NCI-H1417 treated with DMSO at 0.1 percent for 48 hours (cell line): Measurements from ENCODE around the gene GAS7.

ENCODE experiments used
- DNase-seq: peaks from one replicate; lab custom pipeline; 2025; lab: John Stamatoyannopoulos, UW

Gene GAS7

DNA sequence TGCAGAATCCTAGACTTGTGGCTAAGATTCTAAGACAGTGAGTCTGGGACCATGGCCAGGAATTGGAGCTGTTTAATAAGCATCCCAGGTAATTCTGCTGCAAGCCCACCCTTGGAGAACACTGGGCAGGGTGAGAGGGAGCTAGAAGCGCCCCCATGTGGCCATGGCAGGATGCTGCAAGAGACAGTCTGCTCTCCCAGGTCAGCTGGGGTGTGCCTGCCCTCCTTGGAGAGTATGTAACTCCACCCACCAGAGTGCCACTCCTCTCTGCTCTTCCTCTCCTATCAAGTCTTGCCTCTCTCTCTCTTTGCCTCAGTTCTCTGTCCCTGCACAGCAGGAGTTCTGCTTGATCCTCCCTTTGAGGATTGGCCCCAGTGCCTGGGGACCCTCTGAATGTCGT, 308.3 kb downstream of the GAS7 start:
- no peak for DNase-seq

DNA sequence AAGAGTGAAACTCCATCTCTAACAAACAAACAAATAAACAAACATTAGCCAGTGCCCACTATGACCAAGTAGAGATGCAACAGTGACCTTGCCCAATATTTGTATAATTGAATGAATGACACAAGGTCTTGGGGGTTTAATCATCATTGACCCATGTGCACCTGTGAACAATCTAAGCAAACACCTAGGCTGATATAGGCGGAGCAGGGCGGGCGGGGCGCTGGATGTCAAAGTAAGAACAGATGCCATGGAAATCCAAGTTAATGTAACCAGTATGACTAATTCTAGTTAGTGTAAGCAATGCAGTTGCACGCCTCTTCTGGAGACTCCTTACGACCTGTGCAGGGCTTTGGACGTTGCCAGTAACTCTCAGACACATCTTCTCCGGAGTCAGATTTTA, 310.9 kb downstream of the GAS7 start:
- DNase-seq = no peak

DNA sequence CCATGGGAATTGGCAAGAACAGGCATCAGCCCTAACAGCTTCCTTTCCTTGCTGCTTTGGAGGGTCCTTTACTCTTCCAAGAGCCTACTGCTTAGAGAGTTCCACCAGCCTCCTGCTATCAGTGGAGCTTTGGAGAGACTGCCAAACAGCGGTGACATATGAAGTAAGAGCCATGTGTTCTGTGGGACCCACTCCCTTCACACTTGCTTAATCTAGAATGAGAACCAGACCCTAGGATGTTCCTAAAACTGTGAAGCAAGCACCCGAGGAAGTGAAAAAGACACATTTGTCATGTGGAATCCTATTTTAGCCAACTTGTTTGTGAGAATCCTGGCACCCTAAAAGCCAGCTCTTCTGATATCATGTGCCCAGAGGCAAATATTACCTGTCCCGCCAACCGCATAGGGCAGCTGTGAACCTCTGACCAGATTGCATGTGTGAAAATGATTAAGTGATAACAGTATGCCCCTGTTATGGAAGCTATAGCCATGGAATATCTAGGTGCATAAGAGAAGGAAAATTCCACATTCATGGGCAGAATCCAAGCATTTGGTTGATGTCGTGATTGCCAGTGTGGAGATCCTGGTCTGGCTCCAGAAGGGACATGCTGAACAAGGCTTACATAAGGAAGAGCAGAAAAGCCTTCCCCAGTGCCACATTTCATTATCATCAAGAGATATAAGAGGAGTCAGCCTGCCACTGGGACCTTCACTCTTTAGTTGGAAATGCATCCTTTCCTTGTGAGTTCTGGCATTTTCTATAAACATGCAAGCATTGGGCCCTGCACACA, 312.1 kb downstream of the GAS7 start:
- no peak for DNase-seq

DNA sequence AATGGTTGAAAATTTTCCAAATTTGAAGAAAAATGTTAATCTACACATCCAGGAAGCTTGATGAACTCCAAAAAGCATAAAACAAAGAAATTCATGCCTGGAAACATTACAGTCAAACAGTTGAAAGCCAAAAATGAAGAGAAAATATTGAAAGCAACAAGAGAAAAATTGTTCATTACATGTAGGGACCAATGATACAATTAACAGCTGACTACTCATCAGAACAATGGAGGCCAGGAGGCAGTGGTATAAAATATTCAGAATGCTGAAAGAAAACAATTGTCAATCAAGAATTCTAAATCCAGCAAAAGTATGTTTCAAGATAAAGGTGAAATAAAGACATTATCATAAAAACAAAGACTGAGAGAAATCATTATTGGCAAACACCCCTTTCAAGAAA, 315.0 kb downstream of the GAS7 start:
- no peak for DNase-seq

DNA sequence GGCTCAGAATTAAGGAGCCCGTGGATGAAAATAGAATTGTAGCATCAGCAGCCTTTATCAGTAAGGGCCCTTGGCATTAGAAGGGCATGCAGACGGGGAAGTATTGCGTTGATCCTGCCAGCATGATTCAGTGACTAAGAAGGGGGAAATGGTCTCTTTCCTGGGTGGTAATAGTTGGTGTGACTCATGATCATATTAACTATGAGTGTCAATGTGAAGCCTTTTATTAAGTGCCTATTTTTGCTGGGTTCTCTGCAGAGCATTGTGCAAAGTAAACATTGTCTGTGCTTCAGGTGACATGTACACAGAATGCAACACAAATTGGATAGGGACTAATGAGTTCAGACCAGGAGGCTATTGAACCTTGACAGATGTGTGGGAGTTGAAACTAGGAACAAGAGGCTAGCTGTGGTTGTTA, 317.8 kb downstream of the GAS7 start:
- no peak for DNase-seq

DNA sequence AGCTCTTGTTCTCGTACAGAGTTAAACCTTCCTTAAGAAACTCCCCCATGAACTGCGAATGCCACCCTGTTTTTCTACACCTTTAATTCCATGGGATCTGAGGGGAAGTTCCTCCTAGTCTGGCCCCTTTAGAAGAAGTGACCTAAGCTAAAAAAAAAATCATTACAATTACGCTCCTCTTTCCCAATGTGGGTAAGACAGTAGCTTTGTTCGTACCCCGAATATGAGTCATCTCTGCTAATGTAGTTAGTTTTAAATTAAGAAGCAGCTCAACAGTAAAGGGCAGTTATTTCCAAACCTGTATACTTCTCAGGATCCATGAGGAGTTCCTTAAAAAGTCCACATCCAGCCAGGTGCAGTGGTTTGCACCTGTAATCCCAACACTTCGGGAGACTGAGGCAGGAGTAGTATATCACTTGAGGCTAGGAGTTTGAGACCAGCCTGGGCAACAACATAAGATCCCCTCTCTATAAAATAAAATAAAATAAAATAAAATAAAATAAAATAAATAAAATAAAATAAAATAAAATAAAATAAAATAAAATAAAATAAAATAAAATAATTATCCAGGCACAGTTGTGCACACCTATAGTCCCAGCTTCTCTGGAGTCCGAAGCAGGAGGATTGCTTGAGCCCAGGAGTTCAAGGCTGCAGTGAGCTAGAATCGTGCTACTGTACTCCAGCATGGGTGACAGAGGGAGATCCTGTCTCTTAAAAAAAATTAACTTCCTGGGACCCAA, 319.4 kb downstream of the GAS7 start:
- no peak for DNase-seq

DNA sequence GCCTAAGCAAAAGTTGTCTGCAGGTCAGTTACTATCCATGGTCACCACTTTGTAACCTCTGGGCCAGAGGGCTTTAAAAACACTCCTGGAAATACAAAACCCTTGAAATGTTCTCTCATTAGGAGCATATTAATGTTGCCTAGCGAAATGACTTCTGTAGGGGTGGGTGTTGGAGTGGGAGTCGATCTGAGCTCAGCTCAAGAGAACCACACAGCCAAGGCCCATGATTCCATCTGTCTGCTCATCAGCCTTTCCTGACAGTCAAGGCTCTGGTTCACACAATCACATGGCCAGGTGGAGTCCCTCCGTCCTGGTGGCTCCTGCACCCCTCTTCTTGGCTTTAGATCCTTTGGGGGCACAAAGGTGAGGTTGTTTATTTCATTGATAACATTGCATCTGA, 320.1 kb downstream of the GAS7 start:
- no peak for DNase-seq

DNA sequence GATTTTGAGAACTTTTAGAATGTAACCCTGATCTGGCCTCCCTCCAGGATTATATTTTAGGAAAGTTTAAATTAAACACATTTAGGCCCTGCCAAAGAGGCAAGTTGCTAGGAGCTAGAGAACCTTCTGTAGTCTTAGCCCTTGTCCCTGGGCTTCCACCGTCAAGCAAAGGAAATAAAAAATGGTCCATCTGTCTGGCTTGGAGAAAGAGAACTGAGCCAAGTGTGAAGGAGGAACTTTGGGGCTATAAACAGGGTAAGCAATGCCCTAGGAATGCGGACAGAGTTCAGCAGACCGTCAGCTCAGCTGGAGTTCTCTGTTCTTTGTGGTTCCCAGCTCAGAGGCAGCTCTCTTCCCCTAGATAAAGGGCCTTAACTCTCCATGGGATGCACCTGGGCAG, 323.0 kb downstream of the GAS7 start:
- DNase-seq = no peak

DNA sequence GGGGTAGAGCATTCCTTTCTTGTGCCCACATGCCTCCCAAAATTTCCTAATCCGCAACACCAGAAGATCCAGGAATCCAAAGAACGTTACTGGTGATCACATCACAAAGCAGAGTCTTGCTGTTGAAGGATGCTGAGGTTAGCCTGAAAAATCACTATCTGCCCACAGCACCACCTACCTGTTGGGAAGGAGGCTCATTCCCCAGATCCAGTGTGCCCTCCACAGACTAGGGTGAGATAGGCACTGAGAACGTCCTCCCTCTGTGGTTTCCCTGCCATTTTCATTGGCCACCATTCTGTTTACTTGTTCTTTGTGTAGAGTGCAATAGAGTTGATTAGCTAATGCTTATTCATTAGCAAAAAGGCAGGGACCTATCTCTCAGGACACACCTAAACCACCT, 323.7 kb downstream of the GAS7 start:
- DNase-seq = no peak

DNA sequence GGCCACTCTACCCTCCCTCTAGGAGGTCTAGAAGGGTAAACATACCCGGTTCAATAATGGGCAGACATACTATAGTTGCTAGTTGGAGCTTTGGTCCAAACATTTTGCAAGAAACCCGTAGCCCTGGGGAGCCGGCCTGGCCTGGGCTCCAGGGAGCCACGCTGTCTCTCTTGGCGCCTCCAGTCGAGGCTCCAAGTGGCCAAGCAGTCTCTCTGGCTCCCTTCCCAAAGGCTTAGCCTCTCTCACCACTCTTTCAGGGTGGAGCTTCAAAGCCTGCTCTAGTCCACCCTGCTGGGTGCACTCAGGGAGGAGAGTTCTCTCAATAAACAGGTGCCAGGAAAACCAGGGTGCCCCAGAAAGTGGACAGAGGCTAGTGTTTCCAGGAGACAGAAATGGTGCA, 325.6 kb downstream of the GAS7 start:
- DNase-seq = no peak

DNA sequence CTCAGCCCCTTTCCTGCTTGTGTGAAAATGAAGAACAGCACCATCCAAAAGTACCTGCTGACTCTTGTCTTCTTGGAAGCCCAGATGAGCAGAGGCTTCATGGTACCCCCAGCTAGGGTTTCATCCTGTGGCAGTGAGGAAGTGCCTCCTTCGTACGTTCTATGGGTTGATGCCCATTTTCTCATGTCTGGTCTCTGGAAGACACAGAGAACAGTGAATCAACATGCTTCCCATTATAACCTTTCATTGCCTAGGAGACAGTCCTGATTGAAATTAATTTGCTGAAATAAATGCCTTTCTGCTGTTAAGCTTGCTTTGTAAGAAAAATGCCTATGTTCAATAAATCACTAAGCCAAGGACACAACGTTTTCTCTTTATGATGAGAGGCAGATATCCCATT, 329.9 kb downstream of the GAS7 start:
- DNase-seq = no peak

DNA sequence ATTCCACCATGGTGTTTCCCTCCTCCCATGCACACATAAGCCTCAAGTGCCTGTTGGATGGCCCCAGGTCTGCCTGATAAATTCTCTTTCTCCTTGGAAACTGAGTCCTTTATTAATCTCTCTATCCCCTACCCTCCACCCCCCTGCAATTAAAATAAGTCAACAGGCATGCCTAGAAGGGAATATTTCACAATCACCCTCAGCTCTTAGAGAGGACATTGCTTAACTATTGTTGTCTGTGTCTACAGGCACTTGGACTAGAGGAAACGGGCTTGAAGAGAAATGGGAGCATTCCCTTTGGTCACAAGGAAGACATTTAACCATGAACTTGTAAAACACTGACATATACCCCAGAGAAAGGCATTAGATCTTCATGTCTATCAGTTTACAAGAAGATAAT, 332.8 kb downstream of the GAS7 start:
- no peak for DNase-seq

DNA sequence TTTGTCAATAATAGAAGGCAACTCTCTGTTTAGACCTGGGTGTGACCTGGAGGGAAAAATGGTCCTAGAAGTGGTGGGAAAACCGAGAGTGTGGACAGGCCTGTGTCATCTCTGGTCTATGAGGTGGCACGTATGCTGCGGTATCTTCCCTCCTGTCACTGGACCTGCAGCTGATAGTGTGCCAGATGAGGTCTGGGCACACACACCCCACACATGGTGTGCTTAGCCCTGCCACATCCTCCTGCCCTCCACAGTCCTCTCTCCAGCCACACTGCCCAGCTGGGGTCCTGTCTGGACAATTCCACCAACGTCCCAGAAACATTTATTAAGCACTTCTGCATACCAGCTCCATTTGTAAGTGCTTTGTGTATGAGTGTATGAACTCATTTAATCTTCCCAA, 335.5 kb downstream of the GAS7 start:
- DNase-seq = no peak

DNA sequence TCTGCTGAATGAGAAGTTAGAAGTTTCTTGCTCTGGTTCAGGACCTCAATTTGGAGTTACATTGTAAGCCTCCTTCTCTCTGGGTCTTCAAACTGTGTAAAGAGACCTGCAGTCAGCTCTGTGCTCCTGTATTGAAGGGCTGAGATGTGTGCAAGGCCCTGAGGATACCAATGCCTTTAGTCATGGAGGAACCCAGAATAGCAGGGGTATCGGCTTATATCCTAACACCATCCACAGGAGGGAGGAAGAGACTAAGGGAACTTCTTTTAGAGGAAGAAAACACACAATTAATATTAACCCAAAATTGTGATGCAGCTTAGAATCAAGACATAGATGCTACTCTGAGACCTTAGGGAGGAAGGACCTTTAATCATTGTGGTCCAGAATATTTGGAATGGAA, 336.2 kb downstream of the GAS7 start:
- no peak for DNase-seq

DNA sequence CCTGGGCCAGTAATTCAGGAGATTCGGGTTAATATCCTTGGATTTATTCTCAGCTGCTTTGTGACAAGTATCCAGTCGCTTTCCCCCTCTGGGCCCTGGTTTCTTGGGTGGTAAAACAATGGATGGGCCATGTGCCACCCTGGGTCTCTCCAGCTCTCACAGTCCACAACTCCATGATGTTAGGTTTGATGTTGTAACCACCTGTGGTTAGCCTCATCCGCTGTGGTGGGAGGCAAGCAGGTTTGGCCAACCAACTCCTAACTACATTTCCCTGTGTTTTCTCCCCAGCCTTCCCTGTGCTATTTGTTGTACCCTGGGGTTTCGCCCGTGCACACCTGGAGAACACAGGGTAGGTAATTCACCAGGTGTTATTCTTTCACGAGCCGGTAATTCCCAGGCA, 337.6 kb downstream of the GAS7 start:
- DNase-seq = no peak
